Liver (tissue), 9 donors: ENCODE results near the gene ADAM19. TPM values are rescaled to one million over a fixed set of nuclear protein-coding genes. Genes with fewer than 3 reads are reported as not detected.

Experiments used
- DNase-seq: peaks from one replicate; pipeline ENCODE4 v3.0.0-alpha.2; 2017; ENCODE audit warnings: low spot score
- H3K27ac ChIP-seq, 2 donors: one replicate each; pipeline ENCODE4 v1.7.0; 2013; ENCODE audit warnings: inconsistent platforms in 2 of 2, low read length in 2 of 2, control low read depth in 1 of 2, low read depth in 1 of 2, mild to moderate bottlenecking in 1 of 2
- H3K27me3 ChIP-seq, 4 donors: one replicate each; pipeline versions ENCODE4 v1.6.1 to v1.7.0; 2013; ENCODE audit warnings: low read length in 3 of 4, inconsistent platforms in 1 of 4, mild to moderate bottlenecking in 1 of 4, moderate library complexity in 1 of 4; ENCODE audit not compliant: control insufficient read depth in 4 of 4, insufficient read depth in 4 of 4
- H3K36me3 ChIP-seq, 4 donors: one replicate each; pipeline versions ENCODE4 v1.6.1 to v1.7.0; 2013; ENCODE audit warnings: low read length in 3 of 4, mild to moderate bottlenecking in 3 of 4, low read depth in 1 of 4, moderate library complexity in 1 of 4; ENCODE audit not compliant: control insufficient read depth in 4 of 4, insufficient read depth in 3 of 4
- H3K4me1 ChIP-seq, 4 donors: one replicate each; pipeline versions ENCODE4 v1.6.1 to v1.7.0; 2013; ENCODE audit warnings: low read length in 3 of 4, mild to moderate bottlenecking in 3 of 4, moderate library complexity in 1 of 4; ENCODE audit not compliant: control insufficient read depth in 4 of 4, insufficient read depth in 4 of 4
- H3K4me3 ChIP-seq, 3 donors: one replicate each; pipeline versions ENCODE4 v1.6.1 to v1.7.0; 2013; ENCODE audit warnings: low read length in 3 of 3, control low read depth in 1 of 3, low read depth in 1 of 3, mild to moderate bottlenecking in 1 of 3
- H3K9ac ChIP-seq, 2 donors: one replicate each; pipeline ENCODE4 v1.7.0; 2013; ENCODE audit warnings: low read length in 2 of 2, mild to moderate bottlenecking in 2 of 2, moderate library complexity in 2 of 2, control low read depth in 1 of 2, low read depth in 1 of 2
- H3K9me3 ChIP-seq, 4 donors: one replicate each; pipeline versions ENCODE4 v1.6.1 to v1.7.0; 2013; ENCODE audit warnings: low read length in 3 of 4; ENCODE audit not compliant: control insufficient read depth in 4 of 4
- ATF3 ChIP-seq: IDR thresholded peaks from 2 replicates; pipeline ENCODE4 v1.6.1; 2016; ENCODE audit warnings: antibody characterized with exemption
- EGR1 ChIP-seq, 2 donors: IDR thresholded peaks; 2 replicates each; pipeline ENCODE4 v1.6.1; 2016 to 2018; ENCODE audit warnings: antibody characterized with exemption in 2 of 2, low read depth in 2 of 2
- FOXA1 ChIP-seq: IDR thresholded peaks from 2 replicates; pipeline ENCODE4 v1.6.1; 2016; ENCODE audit warnings: antibody characterized with exemption
- FOXA2 ChIP-seq: IDR thresholded peaks from 2 replicates; pipeline ENCODE4 v1.6.1; 2016; ENCODE audit warnings: antibody characterized with exemption
- GABPA ChIP-seq, 2 donors: IDR thresholded peaks in 1 of 2; conservative IDR thresholded peaks in 1 of 2; 2 replicates each; pipeline ENCODE4 v1.6.1; 2016; ENCODE audit warnings: antibody characterized with exemption in 2 of 2, mild to moderate bottlenecking in 1 of 2, moderate library complexity in 1 of 2
- HNF4A ChIP-seq, 2 donors: conservative IDR thresholded peaks; 2 replicates each; pipeline ENCODE4 v1.6.1; 2016; ENCODE audit warnings: antibody characterized with exemption in 2 of 2, mild to moderate bottlenecking in 2 of 2
- HNF4G ChIP-seq: IDR thresholded peaks from 2 replicates; pipeline ENCODE4 v1.6.1; 2016; ENCODE audit warnings: antibody characterized with exemption
- JUND ChIP-seq, 2 donors: IDR thresholded peaks; 2 replicates each; pipeline ENCODE4 v1.6.1; 2016; ENCODE audit warnings: antibody characterized with exemption in 2 of 2
- MAX ChIP-seq: IDR thresholded peaks from 2 replicates; pipeline ENCODE4 v1.6.1; 2016; ENCODE audit warnings: antibody characterized with exemption
- RAD21 ChIP-seq, 2 donors: IDR thresholded peaks; 2 replicates each; pipeline ENCODE4 v1.6.1; 2016; ENCODE audit warnings: antibody characterized with exemption in 2 of 2, mild to moderate bottlenecking in 2 of 2
- REST ChIP-seq: IDR thresholded peaks from 2 replicates; pipeline ENCODE4 v1.6.1; 2016; ENCODE audit warnings: antibody characterized with exemption, mild to moderate bottlenecking
- RXRA ChIP-seq, 2 donors: IDR thresholded peaks; 2 replicates each; pipeline ENCODE4 v1.6.1; 2017 to 2018; ENCODE audit warnings: antibody characterized with exemption in 2 of 2, mild to moderate bottlenecking in 1 of 2
- SP1 ChIP-seq: IDR thresholded peaks from 2 replicates; pipeline ENCODE4 v1.6.1; 2018; ENCODE audit warnings: antibody characterized with exemption, mild to moderate bottlenecking
- TAF1 ChIP-seq: conservative IDR thresholded peaks from 2 replicates; pipeline ENCODE4 v1.6.1; 2016; ENCODE audit warnings: antibody characterized with exemption, mild to moderate bottlenecking
- YY1 ChIP-seq: IDR thresholded peaks from 2 replicates; pipeline ENCODE4 v1.6.1; 2016; ENCODE audit warnings: antibody characterized with exemption, mild to moderate bottlenecking
- ZBTB33 ChIP-seq: IDR thresholded peaks from 2 replicates; pipeline ENCODE4 v1.6.1; 2016; ENCODE audit warnings: antibody characterized with exemption
- WGBS: extraction: QIAGEN DNeasy Blood & Tissue Kit; methylation state at CpG from one replicate; pipeline ENCODE4 v1.1.7; 2013; 5-methylcytosine and 5-hydroxymethylcytosine counted together
- polyA plus RNA-seq, 2 donors: library from polyadenylated mRNA; stranded (reverse) in 1 of 2; unstranded in 1 of 2; fragments of 200-250 nt in 1 of 2; fragments of >200 nt in 1 of 2; fragmentation: Nextera tagmentation in 1 of 2; extraction: Ambion mirVana in 1 of 2; gene quantifications; one replicate each; pipeline versions ENCODE4 v1.2.1 to v1.2.3, GENCODE V29; 2013 to 2015
- total RNA-seq, 2 donors: library from RNA; depleted of rRNA; stranded (reverse); fragments of >200 nt; gene quantifications; one replicate each; pipeline ENCODE4 v1.2.3, GENCODE V29; 2014
- TF ChIP-seq, protein P1 (sequence below): fragments of 150-350 bp; IDR thresholded peaks from 2 replicates; pipeline ENCODE4 v1.5.1; 2017; ENCODE audit warnings: improper control_type of control experiment, low read depth, low read length; ENCODE audit not compliant: missing input control
- donor health status: healthy.
- donor health status: healthy.
- donor health status: healthy.
- donor health status: healthy.
- donor health status: healthy.

ADAM19 gene
- total and polyA plus RNA-seq, 4 donors: 2.4 to 7.1 (median 2.9) TPM

- no peaks in the 10 kb centered on the region for H3K4me1 ChIP-seq
- TF ChIP-seq RXRA (IDR thresholded peaks at IDR 0.05): no peak
- no peak for TF ChIP-seq EGR1 (IDR thresholded peaks at IDR 0.05; ENCODE audit: low read depth in 2 of 2)
- no peak for TF ChIP-seq ATF3
- TF ChIP-seq FOXA2: no peak
- no peak for TF ChIP-seq RAD21 (IDR thresholded peaks at IDR 0.05)
- no peak for TF ChIP-seq MAX
- TF ChIP-seq HNF4G: no peak
- no peak for TF ChIP-seq TAF1
- no peaks in the 10 kb centered on the region for H3K36me3 ChIP-seq
- H3K9ac ChIP-seq: no peak overlapping the region
- no peak for DNase-seq
- H3K27me3 ChIP-seq: no peaks in the 10 kb centered on the region
- 86% methylated on average over 4 of the region's 4 CpGs for WGBS
- H3K9me3 ChIP-seq: peaks cover 0 to 4% (median 0%) of the 10 kb centered on the region in 4 donors
- H3K27ac ChIP-seq: no peak overlapping the region
- H3K4me3 ChIP-seq: no peak overlapping the region
Observed at GRCh38 chr5:157616785-157617184, 41.2 kb upstream of the ADAM19 start.

DNA sequence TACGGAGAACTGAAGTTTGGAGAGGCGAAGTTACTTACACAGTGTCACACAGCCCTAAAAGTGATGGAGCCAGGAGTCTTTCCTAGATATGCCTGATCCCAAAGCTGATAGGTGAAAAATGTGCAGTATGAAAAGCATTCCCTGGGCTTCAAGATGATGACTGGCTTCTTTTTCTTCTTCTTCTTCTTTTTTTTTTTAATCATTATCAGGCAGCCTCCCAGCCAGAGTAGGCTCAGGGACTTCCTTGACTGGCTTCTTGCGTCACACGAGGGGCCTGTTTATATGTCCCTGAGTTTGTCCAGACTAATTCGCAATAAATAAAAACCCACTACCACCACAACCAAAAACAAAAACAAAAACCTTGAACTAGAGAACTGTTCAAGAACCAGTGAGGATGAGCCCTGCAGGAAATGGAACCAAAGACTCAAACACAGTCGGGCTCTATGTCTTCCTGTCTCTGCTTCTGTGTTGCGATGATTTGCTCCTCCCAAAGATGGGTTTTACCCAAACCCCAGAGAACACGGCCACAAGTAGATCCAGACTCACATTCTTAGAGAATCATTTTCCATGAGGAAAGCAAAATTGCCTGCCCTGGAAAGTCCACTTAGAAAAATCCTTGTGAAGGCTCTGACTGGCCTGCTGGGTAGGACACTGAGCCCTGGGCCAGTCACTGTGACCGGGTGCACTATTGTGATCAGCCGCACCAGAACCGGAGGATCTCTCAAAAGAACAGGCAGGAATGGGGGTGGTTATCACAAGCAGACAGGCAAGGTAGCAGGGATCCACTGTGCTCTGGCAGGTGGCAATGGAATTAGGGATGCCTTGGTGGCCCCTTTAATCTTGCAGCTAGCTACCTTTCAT is 38.0 kb upstream of the ADAM19 start:
- H3K36me3 ChIP-seq: no peaks in the 10 kb centered on the region
- peaks cover 0 to 4% (median 0%) of the 10 kb centered on the region in 4 donors for H3K9me3 ChIP-seq
- H3K9ac ChIP-seq: no peak overlapping the region
- DNase-seq: no peak
- WGBS: 84% methylated on average over 11 of the region's 11 CpGs
- no peak overlapping the region for H3K4me3 ChIP-seq
- H3K27ac ChIP-seq: no peak overlapping the region
- no peaks in the 10 kb centered on the region for H3K4me1 ChIP-seq
- H3K27me3 ChIP-seq: no peaks in the 10 kb centered on the region
- TF ChIP-seq GABPA (IDR thresholded peaks at IDR 0.05 in 1 of 2, conservative IDR thresholded peaks at IDR 0.05 in 1 of 2): no peak
- no peak for TF ChIP-seq TAF1
- TF ChIP-seq HNF4A (conservative IDR thresholded peaks at IDR 0.05): no peak
- TF ChIP-seq FOXA1: no peak
- no peak for TF ChIP-seq RXRA (IDR thresholded peaks at IDR 0.05)
- TF ChIP-seq RAD21 (IDR thresholded peaks at IDR 0.05): no peak
- TF ChIP-seq REST: no peak
- TF ChIP-seq ZBTB33: no peak
- no peak for TF ChIP-seq SP1
- TF ChIP-seq EGR1 (IDR thresholded peaks at IDR 0.05; ENCODE audit: low read depth in 2 of 2): no peak
- TF ChIP-seq MAX: no peak
- TF ChIP-seq, protein P1, sequence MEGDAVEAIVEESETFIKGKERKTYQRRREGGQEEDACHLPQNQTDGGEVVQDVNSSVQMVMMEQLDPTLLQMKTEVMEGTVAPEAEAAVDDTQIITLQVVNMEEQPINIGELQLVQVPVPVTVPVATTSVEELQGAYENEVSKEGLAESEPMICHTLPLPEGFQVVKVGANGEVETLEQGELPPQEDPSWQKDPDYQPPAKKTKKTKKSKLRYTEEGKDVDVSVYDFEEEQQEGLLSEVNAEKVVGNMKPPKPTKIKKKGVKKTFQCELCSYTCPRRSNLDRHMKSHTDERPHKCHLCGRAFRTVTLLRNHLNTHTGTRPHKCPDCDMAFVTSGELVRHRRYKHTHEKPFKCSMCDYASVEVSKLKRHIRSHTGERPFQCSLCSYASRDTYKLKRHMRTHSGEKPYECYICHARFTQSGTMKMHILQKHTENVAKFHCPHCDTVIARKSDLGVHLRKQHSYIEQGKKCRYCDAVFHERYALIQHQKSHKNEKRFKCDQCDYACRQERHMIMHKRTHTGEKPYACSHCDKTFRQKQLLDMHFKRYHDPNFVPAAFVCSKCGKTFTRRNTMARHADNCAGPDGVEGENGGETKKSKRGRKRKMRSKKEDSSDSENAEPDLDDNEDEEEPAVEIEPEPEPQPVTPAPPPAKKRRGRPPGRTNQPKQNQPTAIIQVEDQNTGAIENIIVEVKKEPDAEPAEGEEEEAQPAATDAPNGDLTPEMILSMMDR: no peak
- no peak for TF ChIP-seq JUND (IDR thresholded peaks at IDR 0.05)
- no peak for TF ChIP-seq YY1
- TF ChIP-seq FOXA2: no peak
- TF ChIP-seq ATF3: no peak
- TF ChIP-seq HNF4G: no peak
